ENCODE measurements around the gene PHOX2B.

PHOX2B gene

GRCh38 chr4:41748571-41749475, at the start of gene PHOX2B:
PHOX2B (minus strand) TSS chr4:41748725; CDS start chr4:41748610, 115 bp downstream.
- peak; percentile 42 for DNase-seq

- DNase-seq: no peak
These were observed 48.7 kb upstream of the PHOX2B start for GRCh38 chr4:41797260-41797659.

GRCh38 chr4:41796545-41797210, 48.2 kb upstream of the PHOX2B start:
- DNase-seq: no peak

GRCh38 chr4:41795796-41796385, 47.4 kb upstream of the PHOX2B start:
- DNase-seq: no peak

- DNase-seq: peak; percentile 32
These were observed 43.6 kb upstream of the PHOX2B start for GRCh38 chr4:41792166-41792565.

- DNase-seq: no peak
These were observed 43.0 kb upstream of the PHOX2B start for GRCh38 chr4:41791557-41791956.

- no peak for DNase-seq
These were observed 39.4 kb upstream of the PHOX2B start for GRCh38 chr4:41787931-41788330.

GRCh38 chr4:41785665-41786064, 37.1 kb upstream of the PHOX2B start:
- no peak for DNase-seq

GRCh38 chr4:41784191-41784979, 35.9 kb upstream of the PHOX2B start:
- DNase-seq: no peak

GRCh38 chr4:41776466-41776865, 27.9 kb upstream of the PHOX2B start:
- DNase-seq: no peak

GRCh38 chr4:41763729-41764128, 15.2 kb upstream of the PHOX2B start:
- DNase-seq: no peak

GRCh38 chr4:41758884-41759283, 10.4 kb upstream of the PHOX2B start:
- no peak for DNase-seq

- peak; percentile 19 for DNase-seq
These were observed 9.1 kb upstream of the PHOX2B start for GRCh38 chr4:41757521-41758156.

- no peak for DNase-seq
These were observed 5.4 kb upstream of the PHOX2B start for GRCh38 chr4:41753942-41754341.

- no peak for DNase-seq
These were observed 3.7 kb upstream of the PHOX2B start for GRCh38 chr4:41752081-41752836.

- DNase-seq: no peak
These were observed 3.0 kb upstream of the PHOX2B start for GRCh38 chr4:41751449-41752061.

- no peak for DNase-seq
These were observed 2.3 kb upstream of the PHOX2B start for GRCh38 chr4:41750626-41751448.

GRCh38 chr4:41750121-41750625, 1.6 kb upstream of the PHOX2B start:
- DNase-seq: no peak

- DNase-seq: peak; percentile 13
These were observed 1.1 kb upstream of the PHOX2B start for GRCh38 chr4:41749631-41750039.

- DNase-seq: no peak
These were observed 403 bp downstream of the PHOX2B start for GRCh38 chr4:41748074-41748570.

All from DMS53 (cell line).